Measurements from ENCODE around the gene ESRRB.

Gene ESRRB

DNA sequence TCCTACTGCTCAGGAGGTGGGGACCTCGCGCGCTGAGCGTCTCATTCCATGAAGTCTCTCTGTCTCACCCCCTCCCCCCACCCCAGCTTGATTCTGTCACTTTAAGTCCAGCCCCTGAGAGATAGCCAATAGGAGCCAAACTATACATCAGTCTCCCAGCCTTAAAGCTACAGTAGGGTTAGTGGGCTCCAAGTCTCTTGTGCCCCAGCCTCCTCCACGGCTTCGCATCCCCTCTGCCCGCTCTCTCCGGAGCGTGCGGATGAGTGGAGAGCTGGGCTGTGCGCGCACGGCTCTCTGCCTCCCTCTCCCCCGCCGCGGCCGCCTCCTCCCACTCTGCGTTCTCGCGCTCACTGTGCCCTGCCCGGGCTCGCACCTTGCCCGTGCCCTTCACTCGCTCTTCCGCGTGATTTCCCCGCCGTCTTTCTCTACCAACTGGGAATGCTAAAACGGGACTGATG lies at the start of gene ESRRB:
ESRRB (plus strand) TSS at position 191 of the 458 bp plus-strand sequence; CDS start at position 456, 265 bp downstream.
- peak within 1 kb of the TSS; percentile 6 for H3K4me3 ChIP-seq (ENCODE audit: low read length)
- TF ChIP-seq, protein P1, sequence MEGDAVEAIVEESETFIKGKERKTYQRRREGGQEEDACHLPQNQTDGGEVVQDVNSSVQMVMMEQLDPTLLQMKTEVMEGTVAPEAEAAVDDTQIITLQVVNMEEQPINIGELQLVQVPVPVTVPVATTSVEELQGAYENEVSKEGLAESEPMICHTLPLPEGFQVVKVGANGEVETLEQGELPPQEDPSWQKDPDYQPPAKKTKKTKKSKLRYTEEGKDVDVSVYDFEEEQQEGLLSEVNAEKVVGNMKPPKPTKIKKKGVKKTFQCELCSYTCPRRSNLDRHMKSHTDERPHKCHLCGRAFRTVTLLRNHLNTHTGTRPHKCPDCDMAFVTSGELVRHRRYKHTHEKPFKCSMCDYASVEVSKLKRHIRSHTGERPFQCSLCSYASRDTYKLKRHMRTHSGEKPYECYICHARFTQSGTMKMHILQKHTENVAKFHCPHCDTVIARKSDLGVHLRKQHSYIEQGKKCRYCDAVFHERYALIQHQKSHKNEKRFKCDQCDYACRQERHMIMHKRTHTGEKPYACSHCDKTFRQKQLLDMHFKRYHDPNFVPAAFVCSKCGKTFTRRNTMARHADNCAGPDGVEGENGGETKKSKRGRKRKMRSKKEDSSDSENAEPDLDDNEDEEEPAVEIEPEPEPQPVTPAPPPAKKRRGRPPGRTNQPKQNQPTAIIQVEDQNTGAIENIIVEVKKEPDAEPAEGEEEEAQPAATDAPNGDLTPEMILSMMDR (IDR thresholded peaks at IDR 0.05; ENCODE audit: insufficient read depth, low read depth, low read length, missing control alignments) = no peak
- no peak for DNase-seq (ENCODE audit: low read depth)

DNA sequence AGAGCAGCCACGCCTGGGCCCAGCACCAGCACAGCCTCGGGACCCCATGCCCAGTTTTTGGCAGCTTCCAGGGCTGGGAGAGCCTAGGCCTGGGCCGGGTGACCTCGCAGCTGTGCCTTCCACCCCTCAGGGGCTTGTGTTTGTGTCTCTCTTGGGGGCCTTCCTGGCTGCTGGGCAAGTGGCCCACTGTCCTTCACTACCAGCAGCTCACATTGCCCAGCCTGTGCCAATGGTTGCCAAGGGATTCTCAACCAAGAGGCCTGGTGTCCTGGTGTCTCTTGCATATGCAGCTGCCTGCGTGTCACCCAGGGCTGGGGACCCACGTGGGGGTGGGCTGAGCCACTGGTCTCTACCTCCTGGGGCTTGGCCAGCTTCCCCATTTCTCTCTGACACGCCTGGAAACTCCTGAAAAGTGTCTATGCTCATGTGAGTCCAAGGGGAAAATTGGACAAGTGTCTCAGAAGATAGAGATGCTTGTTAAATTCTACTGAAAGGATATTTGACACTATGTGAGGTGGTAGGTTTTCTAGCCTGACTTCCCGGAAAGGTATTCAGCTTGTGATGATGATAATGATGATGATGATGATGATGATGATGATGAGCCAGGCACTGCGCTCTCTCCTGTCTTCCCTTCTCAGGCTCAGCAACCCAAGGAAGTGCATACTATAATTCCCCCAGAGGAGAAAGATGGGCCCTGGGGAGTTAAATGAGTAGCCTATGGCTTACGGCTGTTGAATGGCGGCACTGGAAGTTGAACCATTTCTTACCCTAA lies 48.8 kb upstream of the ESRRB start:
- H3K4me3 ChIP-seq (ENCODE audit: low read length) = no peak overlapping the region
- TF ChIP-seq, protein P1 (IDR thresholded peaks at IDR 0.05; ENCODE audit: insufficient read depth, low read depth, low read length, missing control alignments) = no peak
- DNase-seq (ENCODE audit: low read depth) = no peak

DNA sequence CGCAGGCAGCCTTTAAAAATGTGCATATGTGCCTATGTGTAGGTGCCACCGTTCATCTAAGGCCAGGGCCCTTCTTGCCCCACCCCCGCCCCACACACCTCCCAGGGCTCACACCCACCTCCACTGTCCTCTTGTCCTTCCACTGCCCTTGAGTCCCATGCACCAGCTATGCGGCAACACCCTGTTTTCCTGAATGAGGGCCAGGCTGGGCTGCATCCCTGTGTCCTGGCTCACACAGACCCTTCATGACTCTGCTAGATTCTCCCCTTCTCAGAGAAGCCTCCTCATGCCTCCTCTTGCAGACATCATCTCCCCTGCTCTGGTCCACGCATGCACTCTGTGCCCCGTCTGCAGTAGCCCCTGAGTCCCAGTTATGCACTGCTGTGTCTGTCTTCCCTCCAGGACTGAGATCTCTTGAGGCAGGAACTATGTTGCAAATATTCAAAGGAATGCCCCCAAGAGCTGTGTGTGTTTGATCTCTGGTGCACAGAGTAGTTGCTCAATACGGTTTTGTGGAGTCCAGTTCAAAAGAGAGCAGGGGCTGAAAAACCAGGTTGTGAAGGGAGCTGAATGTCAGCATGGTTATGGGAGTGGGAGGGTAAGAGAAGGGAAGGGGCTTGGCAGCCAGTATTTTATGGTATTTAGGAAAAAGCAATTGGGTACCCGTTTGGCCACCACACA lies 47.3 kb upstream of the ESRRB start:
- TF ChIP-seq, protein P1 (IDR thresholded peaks at IDR 0.05; ENCODE audit: insufficient read depth, low read depth, low read length, missing control alignments) = no peak
- DNase-seq (ENCODE audit: low read depth) = no peak
- no peak overlapping the region for H3K4me3 ChIP-seq (ENCODE audit: low read length)

DNA sequence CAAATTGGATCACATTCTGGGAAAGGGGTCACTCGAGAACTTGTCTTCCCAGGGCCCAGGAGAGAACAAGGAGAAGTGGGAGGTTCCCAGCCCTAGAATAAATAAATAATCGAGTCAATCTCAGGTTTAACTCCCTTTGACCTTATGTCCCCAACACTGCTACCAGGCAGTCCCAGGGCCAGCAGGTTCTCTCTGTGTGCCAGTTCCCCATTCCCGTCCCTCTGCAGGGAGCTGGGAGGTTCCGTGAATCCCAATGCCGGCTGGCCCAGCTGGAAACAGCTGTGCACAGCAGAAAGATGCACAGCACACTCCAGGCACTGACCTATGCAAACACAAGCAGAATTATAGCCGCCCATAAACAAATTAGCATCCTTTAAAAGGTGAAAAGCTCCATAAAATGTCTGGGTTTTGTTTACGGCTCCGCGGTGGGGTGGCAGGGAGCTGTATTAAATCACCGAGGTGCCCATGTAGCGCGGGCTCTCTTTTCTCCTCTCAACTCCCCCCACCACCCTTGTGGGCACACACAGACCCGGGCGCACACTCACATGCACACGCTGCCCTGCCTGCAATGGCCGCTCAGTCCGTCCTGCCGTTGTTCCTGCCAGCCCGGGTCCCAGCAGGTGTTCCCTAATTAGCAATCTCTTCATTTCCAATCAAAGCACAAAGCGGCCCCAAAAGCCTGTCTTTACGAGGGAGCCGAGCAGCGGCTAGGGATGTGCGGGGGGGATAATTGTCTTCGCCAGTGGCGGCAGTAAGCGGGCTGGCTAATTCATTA lies 46.6 kb upstream of the ESRRB start:
- no peak overlapping the region for H3K4me3 ChIP-seq (ENCODE audit: low read length)
- TF ChIP-seq, protein P1 (IDR thresholded peaks at IDR 0.05; ENCODE audit: insufficient read depth, low read depth, low read length, missing control alignments) = no peak
- no peak for DNase-seq (ENCODE audit: low read depth)

DNA sequence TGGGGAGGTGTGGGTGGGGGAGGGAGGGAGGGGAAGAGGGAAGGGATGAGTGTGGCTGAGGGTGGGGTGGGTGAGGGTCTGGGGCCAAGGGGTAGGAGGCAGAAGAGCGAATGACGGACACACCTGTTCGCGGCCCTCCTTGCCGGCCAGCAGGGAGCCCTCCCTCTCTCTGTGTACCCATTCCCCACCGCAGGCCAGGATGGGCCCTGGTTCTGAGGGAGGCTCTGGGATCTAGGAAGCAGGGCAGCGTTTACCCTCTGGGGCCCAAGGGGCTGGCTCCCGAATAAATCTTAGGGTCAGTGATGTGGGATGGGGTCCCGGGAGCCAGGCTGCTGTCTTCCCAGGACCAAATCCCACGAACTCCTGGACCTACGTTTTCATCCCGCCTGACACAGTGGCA lies 46.0 kb upstream of the ESRRB start:
- TF ChIP-seq, protein P1 (IDR thresholded peaks at IDR 0.05; ENCODE audit: insufficient read depth, low read depth, low read length, missing control alignments) = no peak
- no peak for DNase-seq (ENCODE audit: low read depth)
- no peak overlapping the region for H3K4me3 ChIP-seq (ENCODE audit: low read length)

DNA sequence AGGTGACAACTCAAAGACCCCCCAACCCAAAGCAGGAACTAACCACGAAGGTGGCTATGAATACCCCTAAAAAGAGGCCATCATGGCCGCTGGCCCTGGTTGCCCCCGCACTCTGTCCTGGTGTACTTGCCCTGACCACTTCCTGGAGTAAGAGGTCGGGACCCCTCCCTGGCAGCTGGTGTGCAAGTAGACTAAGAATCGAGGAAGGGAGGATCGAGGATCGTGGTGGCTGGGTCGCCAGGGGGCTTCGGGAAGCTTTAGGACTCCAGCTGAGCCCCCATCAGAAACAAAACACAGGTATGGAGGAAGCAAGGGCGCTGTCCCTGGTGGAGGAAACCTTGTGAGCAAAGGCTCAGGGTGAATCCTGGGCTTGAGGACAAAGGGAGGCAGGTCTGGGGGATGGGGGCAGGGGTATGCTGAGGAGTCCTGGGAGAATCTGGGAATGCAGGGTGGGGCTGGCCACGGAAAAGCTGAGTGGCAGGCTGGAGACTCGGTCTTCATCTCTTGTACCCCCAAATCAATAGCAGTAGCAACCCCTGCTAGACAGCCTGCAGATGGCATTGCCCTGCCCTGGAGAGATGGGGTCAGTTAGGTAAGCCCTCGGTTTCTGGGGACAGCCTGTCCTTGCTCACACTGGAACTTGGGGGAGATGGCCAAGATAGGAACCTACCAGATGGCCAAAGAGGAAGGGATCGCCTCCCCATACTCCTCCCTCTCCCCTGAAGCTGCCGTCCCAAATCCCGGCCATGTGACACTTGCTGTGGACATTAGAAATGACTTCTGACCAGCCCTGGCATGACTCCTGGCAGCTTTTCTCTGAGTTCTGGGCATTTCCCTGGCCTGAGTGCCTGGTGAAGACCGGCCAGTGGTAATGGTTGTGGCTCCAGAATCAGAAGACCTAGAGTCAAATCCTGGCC lies 45.3 kb upstream of the ESRRB start:
- no peak for DNase-seq (ENCODE audit: low read depth)
- no peak overlapping the region for H3K4me3 ChIP-seq (ENCODE audit: low read length)
- TF ChIP-seq, protein P1 (IDR thresholded peaks at IDR 0.05; ENCODE audit: insufficient read depth, low read depth, low read length, missing control alignments) = no peak
